H54 (cell line): Measurements from ENCODE around the gene MMP23B.

ENCODE experiments used
- DNase-seq: peaks from one replicate; pipeline ENCODE4 v3.0.0; 2011; ENCODE audit warnings: low spot score, mixed read lengths; ENCODE audit not compliant: insufficient read length
- FAIRE-seq: peaks from 3 replicates; lab custom pipeline; 2011; peaks lifted over from hg19 to GRCh38; lab: Jason Lieb, UNC
- POLR2A ChIP-seq: IDR thresholded peaks from 2 replicates; pipeline ENCODE4 v1.6.1; 2011; ENCODE audit warnings: low read depth, mild to moderate bottlenecking, low read length

The MMP23B gene

DNA sequence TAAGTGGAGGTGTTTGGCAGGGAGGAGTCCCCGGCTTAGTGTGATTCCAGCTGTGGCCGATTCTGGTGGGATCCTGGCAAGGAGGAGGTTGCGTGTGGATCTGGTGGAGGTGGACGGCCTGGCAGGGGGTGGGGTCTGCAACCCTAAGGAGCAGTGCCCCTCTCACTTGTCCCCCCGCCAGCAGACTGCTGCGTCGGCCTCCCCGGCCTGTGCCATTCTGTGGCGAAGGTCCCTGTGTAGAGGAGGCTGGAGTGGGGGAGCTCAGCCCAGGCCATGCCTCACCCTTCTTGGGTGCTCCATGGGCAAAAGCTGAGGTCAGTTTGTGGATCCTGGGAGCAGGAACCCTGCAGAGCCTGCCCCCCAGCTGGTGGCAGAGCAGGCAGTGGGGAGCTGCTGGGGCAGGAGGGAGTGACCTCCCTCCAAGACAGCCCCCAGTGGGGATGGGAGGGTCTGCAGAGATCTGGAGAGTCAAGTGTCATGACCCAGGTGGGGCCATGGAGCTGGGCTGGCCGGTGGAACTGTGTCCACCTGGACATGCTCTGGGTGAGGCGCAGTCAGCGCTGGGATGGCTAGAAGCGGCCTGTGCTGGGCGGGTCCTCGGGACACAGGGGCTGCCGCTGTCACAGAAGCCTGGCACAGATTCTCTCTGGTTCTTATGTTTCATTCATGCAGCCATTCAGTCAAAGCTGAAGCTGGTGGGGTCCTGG is 11.4 kb upstream of the MMP23B start:
- FAIRE-seq = no peak
- no peak for TF ChIP-seq POLR2A
- no peak for DNase-seq

DNA sequence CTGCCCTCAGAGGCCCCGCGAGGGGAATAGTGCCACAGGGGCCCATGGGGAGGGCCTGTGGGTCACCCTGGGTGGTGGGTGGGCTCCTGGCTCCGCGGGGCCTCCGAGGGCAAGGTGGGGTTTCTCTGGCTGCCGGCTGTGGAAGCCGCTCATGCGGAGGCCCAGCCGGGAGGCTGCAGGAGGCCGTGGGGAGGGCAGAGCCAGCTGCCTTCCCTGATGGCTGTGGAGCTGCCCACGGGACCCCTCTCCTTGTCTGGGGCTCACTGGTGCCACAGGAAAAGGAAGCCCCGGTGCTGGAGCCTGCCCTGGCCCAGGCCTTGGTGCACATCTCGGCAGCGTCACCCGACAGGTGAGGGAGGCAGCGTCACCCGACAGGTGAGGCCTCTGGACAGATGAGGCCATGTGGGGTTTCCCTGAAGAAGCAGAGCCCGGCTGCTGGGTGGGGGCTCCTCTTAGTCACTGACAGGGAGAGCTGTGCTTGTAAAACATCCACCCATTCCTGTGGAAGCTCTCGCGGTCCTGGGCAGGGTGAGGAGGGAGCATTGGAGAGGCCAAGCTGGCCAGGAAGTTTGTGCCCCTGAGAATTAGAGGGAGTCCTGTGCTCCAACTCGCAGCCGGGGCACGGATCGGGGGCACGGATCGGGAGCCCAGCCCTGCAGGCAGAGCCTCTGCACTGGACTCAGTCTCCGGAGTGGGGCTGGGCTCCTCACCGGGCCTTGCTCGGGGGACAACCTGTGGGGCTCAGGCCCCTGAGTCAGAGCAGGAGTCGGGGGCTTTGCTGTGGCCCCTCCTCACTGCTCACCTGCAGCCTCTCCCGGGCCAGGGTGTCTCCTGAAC is 10.6 kb upstream of the MMP23B start:
- DNase-seq (no peak), FAIRE-seq (no peak)
- TF ChIP-seq POLR2A = no peak

DNA sequence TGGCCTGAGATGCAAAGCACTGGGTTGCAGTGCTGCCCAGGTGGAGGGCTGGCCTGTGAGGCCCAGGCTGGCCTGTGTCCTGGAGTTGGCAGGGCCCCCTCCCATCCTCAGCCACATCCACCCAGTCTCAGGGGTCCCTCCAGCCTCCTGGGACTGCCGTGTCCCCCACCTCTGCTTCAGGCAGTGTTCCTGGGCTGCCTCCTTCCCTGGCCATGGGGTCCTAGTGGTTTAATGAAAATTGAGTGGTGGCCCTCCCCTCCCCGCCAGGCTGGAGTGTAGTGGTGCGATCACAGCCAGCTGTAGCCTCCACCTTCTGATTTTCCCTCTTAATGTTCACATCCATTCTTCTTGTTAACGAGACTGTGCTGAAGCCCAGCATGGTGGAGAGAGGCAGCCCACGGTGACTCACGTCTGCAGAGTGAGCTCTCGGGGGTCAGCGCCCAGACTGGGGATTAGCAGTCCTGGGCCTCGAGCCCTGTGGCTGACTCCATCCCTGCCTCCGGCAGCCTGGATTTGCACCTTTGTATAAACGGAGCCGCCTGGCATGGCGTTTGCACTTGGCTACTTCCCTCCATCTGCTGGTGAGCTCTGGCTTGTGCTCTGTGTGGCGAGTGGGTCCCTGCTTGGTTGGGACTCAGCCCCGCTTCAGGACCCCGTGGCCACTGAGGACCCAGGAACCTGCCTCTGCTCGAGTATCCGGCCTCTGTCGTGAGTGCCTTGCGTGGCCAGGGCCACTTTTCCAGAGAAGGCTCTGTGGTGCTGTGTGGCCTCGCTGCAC is 9.8 kb upstream of the MMP23B start:
- no peak for TF ChIP-seq POLR2A
- FAIRE-seq (no peak), DNase-seq (no peak)

DNA sequence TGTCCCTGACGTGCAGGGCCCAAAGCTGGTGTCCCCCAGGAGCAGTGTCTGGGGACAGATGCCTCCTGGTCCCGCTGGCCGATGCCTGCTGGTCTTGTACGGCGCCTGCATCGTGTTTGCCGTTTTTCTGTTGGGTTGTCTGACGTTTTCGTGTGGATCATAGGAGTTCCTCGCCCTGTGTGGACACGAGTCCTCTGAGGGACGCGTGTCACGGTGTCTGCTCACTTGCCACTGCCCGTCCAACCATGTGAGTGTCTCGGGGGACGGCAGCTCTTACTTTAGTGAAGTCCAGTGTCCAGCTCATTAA is 9.2 kb upstream of the MMP23B start:
- FAIRE-seq (no peak), DNase-seq (no peak)
- no peak for TF ChIP-seq POLR2A

DNA sequence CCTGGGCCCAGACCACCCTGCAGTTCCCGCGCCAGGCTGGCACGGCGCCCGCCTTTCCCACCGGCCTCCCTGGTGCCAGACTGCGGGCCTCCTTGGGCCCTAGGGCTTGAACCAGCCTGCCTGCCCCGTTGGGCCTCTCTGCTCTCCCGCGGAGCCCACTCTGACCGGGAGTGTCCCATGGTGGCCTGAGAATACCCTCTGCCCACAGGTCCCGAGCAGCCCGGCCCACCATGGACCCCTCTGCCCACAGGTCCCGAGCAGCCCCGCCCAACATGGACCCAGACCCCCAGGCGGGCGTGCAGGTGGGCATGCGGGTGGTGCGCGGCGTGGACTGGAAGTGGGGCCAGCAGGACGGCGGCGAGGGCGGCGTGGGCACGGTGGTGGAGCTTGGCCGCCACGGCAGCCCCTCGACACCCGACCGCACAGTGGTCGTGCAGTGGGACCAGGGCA is 8.8 kb upstream of the MMP23B start:
- FAIRE-seq (no peak), DNase-seq (no peak)
- no peak for TF ChIP-seq POLR2A

DNA sequence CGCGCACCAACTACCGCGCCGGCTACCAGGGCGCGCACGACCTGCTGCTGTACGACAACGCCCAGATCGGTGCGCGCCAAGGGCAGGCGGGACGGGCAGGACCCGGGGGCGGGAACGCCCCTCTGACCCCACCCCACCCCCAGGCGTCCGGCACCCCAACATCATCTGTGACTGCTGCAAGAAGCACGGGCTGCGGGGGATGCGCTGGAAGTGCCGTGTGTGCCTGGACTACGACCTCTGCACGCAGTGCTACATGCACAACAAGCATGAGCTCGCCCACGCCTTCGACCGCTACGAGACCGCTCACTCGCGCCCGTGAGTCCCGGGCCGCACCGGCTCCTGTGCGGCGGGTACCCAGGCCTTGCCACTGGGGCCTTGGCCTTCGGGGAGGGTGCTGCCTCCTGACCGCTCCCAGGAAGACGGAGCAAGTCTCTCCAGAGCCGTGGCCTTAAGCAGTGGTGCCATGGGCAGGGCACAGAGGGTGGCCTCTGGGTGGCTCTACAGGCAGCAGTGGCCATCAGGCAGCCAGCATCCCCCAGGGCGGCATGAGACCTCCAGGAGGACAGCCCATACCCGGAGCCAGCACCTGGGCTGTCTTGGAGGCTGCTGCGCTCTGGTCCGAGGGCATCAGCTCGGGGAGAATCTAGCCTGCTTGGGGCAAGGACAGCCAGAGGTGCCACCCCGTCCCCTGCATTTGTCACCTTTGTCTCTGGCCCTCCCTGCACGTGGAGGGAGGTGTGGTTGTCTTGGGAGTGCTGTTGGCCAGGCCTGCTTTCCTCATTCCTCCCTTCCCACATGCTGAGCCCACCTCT is 8.1 kb upstream of the MMP23B start:
- no peak for FAIRE-seq
- DNase-seq = no peak
- TF ChIP-seq POLR2A = no peak

DNA sequence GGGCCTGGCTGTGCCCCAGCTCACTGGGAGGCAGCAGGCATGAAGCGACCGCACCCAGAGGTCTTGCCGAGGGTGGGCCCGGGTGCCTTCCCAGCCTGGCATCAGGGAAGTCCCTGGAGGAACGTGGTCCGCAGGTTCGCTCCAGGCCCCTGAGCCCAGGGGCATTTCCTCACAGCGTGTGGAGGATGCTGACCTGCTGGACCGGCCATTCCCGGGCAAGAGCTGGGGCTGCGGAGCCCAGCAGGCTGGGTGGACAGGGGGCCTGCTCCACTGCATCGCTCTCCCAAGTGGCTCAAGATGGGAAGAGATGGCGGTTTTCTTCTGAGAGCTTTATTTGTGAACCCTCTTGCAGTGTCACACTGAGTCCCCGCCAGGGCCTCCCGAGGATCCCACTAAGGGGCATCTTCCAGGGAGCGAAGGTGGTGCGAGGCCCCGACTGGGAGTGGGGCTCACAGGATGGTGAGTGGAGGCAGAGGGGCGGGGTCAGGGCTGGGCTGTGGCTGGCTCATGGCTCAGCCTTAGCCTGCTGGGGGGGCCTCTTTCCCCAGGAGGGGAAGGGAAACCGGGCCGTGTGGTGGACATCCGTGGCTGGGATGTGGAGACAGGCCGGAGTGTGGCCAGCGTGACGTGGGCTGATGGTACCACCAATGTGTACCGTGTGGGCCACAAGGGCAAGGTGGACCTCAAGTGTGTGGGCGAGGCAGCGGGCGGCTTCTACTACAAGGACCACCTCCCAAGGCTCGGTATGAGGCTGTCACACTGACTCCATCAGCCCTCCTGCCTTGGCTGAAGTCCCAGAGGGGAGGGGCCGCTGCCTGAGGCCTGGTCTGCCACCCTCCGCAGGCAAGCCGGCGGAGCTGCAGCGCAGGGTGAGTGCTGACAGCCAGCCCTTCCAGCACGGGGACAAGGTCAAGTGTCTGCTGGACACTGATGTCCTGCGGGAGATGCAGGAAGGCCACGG is 7.2 kb upstream of the MMP23B start:
- FAIRE-seq (no peak), DNase-seq (no peak)
- no peak for TF ChIP-seq POLR2A

DNA sequence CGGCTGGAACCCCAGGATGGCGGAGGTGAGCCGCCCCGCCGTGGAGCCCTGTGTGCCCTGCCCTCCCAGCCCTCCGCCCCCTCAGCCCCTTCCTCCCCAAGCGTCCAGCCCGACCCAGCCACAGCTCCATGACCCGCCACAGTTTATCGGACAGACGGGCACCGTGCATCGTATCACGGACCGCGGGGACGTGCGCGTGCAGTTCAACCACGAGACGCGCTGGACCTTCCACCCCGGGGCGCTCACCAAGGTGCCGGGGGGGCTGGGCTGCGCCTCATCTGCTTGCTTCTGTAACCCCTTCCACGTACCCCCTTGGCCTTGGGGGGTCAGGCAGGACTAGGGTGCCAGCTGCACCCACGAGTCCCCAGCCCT is 6.6 kb upstream of the MMP23B start:
- no peak for FAIRE-seq
- DNase-seq = no peak
- TF ChIP-seq POLR2A = no peak

DNA sequence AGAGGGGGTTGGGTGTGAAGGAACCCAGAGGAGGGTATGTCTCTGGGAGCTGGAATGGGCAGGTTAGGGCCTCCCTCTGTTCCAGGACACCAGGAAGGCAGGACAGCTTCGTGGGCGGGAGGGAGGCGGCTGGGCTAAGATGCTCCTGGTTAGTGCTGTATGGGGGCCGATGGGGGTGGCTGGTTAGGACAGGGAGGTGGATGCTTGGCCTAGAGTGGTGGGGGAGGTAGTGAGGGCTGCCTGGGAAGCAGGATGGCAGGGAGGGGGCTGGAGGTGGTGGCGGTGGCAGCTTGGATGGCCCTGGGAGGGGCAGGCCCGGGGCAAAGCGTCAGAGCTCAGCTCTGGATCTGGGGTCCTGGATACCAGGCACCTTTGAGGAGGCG is 6.2 kb upstream of the MMP23B start:
- DNase-seq (no peak), FAIRE-seq (no peak)

DNA sequence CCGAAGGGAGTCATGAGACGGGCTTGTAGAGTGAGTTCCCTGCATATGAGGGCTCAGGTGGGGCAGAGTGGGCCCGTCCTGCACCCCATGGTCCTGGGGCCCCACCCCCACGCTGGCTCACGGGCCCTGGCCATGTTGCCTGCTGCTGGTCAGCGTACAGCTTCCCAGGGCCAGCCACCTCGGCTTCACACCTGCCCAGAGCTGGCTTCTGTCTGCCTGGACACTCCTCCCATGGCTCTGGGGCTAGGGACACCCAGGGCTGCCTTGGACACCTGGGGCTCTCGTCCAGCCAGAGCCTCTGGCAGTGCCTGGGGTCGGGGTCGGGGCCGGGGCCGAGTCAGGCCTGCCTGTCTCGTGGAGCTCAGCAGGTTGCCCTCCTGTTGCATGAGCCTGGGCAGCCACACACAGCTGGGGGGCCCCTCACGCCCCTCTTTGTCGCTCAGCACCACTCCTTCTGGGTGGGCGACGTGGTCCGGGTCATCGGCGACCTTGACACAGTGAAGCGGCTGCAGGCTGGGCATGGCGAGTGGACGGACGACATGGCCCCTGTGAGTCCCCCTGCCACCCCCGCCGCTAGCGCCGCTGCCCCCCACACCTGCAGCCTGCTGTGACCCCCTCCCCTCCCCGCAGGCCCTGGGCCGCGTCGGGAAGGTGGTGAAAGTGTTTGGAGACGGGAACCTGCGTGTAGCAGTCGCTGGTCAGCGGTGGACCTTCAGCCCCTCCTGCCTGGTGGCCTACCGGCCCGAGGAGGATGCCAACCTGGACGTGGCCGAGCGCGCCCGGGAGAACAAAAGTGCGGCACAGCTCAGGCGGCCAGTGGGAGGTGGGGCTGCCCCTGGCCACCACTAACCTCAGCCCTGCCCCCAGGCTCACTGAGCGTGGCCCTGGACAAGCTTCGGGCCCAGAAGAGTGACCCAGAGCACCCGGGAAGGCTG is 5.5 kb upstream of the MMP23B start:
- FAIRE-seq = no peak
- TF ChIP-seq POLR2A = no peak

More for the DNA sequence above, 6.2 kb upstream of the MMP23B start:
- TF ChIP-seq POLR2A = no peak

DNA sequence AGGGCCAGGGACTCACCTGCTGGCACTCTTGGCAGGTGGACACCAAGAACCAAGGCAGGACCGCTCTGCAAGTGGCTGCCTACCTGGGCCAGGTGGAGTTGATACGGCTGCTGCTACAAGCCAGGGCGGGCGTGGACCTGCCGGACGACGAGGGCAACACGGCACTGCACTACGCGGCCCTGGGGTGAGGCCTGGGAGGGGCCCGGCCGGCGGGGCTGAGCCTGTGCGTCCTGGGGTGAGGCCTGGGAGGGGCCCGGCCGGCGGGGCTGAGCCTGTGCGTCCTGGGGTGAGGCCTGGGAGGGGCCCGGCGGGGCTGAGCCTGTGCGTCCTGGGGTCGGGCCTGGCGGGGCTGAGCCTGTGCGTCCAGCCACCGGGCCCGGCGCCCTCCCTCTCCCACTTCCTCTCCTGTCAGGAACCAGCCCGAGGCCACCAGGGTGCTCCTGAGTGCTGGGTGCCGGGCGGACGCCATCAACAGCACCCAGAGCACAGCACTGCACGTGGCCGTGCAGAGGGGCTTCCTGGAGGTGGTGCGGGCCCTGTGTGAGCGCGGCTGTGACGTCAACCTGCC is 4.6 kb upstream of the MMP23B start:
- FAIRE-seq (no peak), DNase-seq (no peak)
- no peak for TF ChIP-seq POLR2A

More for the DNA sequence above, 5.5 kb upstream of the MMP23B start:
- DNase-seq = no peak
